Activated CD8-positive, alpha-beta memory T cell treated with anti-CD3 and anti-CD28 coated beads, Interleukin-2, amount 50 U/mL, for 4 hours (primary cell): ENCODE data around the gene MFN2.
"Not testable (repeated sequence)": the region's sequence is repeated elsewhere in the genome, so short reads cannot be mapped to it uniquely, and the experiment has no call there.

Experiments
- DNase-seq: peaks from one replicate; pipeline ENCODE4 v3.0.0-alpha.2; 2020

Gene MFN2

DNA sequence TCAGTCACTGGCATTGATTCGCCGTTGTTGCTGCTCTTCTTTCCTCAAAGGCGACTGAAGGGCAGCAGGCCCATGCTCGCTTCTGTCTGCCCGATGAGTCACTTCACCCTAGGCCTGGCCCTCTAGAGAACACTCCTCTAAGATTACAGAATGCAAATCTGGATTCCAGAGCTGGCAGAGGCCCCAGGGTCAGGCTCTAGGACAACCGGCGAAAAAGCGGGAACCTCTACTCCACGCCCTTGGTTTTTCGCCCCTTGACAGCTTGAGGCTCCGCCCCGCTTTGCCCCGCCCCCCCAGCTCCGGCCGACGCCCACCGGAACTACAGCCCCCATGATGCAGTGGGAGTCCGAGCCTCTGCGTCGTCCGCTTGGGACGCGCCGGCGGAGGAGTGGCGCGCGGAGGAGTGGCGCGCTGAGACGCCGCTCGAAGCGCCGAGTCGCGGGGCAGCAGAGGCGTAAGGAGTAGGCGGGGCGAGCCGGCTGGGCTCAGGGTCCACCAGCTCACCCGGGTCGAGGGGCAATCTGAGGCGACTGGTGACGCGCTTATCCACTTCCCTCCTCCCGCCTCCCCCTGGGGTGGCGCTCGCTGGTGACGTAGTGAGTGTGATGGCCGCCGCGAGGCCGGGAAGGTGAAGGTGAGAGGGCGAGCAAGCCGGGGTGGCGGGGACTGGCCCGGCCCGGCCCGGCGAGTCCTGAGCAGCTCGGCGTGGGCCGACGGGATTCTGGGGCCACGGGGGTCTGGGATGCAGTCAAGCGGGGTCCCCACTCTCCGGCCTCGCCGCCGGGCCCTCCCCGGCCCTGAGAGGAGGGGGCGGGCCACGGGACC, at the start of gene MFN2:
MFN2 (plus strand) TSS at position 594 of the 825 bp plus-strand sequence. CDS start 8,725 bp downstream, outside the sequence.
- peak; percentile 93 for DNase-seq

- no peak for DNase-seq
Measured at GRCh38 chr1:11930571-11931445, 49.4 kb upstream of the MFN2 start.

DNA sequence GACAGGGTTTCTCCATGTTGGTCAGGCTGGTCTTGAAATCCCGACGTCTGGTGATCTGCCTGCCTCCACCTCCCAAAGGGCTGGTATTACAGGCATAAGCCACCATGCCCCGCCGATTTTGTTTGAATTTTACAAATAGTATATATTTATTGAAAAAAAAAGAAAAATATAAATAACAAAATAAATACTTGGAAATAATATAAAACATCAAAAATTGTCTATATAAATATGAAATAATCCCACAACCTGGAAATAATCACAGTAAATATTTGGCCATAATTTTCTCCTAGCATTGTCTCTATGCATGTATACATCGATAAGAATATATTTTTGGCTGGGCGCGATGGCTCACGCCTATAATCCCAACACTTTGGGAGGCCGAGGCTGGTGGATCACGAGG, 48.4 kb upstream of the MFN2 start:
- no peak for DNase-seq

GRCh38 chr1:11934302-11935056, 45.8 kb upstream of the MFN2 start, which contains the start of gene PLOD1:
TSS of gene PLOD1 (plus strand) at chr1:11934717. CDS start at chr1:11934780, 63 bp downstream.
- peak; percentile 87 for DNase-seq

DNA sequence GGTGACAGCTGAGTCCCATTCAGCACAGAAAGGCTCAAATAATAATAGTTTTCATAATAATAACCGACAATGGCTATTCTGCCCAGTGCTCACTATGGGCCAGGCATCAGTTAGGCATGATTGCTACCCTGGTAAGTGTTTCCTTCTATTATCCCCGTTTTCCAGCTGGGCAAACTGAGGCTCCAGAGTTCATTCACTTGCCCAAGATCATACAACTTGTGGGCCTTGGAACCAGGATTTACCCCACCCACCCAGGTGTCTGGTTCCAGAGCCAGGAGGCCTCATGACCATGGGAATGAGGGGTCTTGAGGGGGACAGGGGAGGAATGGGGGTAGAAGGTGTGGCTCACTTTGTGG, 45.2 kb upstream of the MFN2 start:
- DNase-seq = no peak

DNA sequence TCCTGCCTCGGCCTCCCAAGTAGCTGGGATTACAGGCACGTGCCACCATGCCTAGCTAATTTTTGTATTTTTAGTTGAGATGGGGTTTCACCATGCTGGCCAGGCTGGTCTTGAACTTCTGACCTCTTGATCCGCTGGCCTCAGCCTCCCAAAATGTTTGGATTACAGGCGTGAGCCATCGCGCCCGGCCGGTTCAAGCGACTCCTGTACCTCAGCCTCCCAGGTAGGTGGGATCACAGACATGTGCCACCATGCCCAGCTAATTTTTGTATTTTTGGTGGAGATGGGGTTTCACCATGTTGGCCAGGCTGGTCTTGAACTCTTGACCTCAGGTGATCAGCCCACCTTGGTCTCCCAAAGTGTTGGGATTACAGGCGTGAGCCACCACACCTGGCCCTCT, 44.5 kb upstream of the MFN2 start:
- DNase-seq = not testable (repeated sequence)

GRCh38 chr1:11938722-11939526, 41.3 kb upstream of the MFN2 start:
- DNase-seq = no peak

DNA sequence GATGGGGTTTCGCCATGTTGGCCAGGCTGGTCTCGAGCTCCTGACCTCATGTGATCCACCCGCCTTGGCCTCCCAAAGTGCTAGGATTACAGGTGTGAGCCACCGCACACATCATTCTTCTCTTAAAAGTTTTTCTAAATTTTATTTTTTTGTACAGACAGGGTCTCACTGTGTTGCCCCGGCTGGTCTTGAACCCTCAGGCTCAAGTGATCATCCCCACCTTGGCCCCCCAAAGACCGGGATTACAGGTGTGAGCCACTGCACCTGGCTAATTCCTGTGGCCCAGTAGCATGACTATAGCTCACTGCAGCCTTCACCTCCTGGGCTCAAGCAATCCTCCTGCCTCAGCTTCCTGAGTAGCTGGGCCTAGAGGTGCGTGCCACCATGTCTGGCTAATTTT, 40.5 kb upstream of the MFN2 start:
- not testable (repeated sequence) for DNase-seq

- DNase-seq = no peak
Measured at GRCh38 chr1:11940260-11940921, 39.9 kb upstream of the MFN2 start.

- DNase-seq = no peak
Measured at GRCh38 chr1:11942280-11942679, 38.0 kb upstream of the MFN2 start.

DNA sequence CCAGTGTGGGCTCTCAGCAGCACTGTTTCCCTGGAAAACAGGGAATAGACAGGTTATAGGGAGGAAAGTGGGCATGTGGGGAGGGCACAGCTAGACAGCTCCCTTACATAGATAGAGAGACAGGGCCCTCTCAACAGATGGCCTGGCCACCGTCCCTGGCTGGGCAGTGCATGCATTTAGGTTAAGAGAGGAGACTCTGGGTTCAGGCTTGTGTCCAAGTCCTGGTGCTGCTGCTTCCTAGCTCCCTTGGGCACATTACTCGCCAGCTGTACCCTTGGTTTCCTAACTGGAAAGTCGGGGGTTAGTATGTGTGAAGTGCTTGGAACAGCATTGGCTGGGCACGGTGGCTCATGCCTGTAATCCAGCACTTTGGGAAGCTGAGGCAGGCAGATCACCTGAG, 36.6 kb upstream of the MFN2 start:
- no peak for DNase-seq

- no peak for DNase-seq
Measured at GRCh38 chr1:11944358-11944931, 35.8 kb upstream of the MFN2 start.

- no peak for DNase-seq
Measured at GRCh38 chr1:11946647-11947046, 33.6 kb upstream of the MFN2 start.

GRCh38 chr1:11948822-11949458, 31.3 kb upstream of the MFN2 start:
- DNase-seq = no peak

DNA sequence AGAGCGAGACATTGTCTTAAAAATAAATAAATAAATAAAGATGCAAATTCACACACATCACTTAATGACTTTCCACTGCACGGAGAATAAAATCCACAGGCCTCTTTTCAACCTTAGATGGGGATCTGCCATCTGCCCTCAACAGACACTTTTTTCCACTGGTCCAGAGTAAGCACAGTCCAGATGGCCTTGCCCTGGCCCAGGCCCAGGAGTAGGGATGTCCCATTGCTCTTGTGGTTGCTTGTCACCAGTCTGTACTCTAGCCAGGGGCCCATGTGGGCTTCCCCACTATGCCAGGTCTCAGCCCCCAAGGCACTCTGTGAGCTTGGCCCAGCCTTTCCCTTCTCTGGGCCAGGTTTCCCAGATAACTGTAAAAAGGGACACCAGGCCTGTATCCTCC, 28.3 kb upstream of the MFN2 start:
- DNase-seq = no peak

DNA sequence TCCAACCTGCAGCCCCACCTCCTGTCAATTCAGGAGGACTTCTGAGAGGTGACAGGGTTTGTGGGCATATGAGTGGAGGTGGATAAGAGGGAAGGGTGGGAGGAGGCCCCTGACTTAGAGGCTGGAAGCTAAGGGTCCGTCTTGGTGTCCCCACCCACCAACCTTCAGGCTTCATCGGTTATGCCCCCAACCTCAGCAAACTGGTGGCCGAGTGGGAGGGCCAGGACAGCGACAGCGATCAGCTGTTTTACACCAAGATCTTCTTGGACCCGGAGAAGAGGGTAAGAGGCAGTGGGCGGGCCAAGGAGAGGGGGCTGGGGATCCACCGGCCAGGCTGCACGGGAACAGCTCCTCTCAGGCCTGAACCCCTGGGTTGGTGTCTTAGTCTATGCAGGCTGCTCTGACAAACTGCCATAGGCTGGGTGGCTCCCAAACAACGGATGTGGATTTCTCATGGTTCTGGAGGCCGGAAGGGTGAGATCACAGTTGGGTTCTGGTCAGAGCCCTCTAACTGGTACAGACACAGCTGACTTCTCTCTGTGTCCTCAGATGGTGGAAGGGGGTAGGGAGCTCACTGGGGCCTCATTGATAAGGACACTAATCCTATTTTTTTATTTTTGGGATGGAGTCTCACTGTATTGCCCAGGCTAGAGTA, 27.7 kb upstream of the MFN2 start:
- no peak for DNase-seq

DNA sequence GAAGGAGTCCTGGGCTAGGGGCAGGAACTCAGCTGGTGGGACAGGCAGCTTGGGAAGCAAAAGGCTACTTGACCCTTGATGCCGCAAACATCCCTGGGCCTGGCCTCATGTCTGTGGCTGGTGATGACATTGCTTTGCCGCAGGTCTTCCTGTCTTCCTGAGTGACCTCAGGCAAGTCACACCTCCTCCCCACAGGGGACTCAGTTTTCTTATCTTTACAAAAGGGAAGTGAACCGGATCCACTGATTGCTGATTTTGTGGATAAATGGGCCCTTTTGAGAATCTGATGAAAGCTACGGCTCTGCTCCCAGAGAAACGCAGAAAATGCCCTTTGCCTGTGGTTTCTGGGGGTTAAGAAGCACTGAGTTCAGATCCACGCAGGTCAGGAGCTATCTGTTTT, 25.0 kb upstream of the MFN2 start:
- DNase-seq = no peak

DNA sequence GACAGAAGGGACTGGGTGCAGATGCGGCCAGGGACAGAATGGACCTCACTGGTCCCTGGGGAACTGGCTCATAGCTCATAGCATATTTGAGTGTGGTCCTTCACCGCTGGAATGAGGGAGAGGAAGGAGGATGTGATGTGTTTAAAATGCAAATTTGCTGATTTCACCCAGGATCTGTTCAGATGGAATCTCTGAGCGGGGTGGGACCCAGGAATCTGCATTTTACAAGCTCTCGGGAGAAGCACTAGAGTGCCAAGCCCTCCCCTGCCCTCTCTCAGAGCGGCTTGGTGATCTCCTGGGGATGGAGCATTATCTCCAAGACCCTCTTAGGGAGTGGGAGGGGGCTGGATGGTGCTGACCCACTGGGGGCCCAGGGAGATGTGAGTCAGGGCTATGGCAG, 22.8 kb upstream of the MFN2 start:
- DNase-seq = no peak

DNA sequence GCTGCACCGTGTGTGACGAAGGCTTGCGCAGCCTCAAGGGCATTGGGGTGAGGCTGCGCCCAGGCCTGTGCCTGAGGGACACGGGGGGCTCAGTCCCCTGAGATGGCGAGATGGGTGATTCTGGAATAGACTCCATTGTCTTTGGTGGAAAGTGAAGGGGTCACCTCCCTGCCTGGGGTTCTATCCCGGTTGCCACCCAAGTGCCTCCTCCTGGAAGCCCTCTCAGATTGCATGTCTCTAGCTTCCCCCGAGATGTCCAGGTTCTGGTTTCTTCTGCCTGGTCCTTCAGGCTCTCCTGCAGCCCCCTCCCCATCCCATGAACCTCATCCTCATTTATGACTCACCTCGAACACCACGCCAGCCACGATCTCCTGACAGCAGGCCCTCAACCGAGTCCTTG, 22.3 kb upstream of the MFN2 start:
- DNase-seq = no peak

- DNase-seq = no peak
Measured at GRCh38 chr1:11960276-11960675, 20.0 kb upstream of the MFN2 start.
